ENCODE measurements around the gene GAB1.

DNA sequence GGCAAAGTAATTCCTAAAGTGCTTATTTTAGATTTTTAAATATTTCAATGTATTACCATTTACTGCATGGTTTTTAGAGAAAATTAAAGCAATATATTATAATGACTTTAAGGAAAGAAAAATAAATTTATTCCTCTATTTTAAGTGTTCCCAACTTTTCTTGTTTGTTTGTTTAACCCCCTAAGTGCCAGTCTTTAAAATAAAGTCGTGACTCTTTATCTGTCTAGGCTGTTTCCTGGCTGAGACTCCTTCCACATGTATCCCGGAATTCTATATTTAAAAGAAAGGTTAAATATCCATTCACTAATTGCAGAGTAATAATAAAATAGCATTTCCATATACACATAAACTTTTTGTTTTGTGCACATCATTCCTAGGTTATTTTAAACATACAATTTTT lies 71.2 kb downstream of the GAB1 start:
- TF ChIP-seq POLR2AphosphoS5 (IDR thresholded peaks at IDR 0.05): no peak
- TF ChIP-seq, protein P1, sequence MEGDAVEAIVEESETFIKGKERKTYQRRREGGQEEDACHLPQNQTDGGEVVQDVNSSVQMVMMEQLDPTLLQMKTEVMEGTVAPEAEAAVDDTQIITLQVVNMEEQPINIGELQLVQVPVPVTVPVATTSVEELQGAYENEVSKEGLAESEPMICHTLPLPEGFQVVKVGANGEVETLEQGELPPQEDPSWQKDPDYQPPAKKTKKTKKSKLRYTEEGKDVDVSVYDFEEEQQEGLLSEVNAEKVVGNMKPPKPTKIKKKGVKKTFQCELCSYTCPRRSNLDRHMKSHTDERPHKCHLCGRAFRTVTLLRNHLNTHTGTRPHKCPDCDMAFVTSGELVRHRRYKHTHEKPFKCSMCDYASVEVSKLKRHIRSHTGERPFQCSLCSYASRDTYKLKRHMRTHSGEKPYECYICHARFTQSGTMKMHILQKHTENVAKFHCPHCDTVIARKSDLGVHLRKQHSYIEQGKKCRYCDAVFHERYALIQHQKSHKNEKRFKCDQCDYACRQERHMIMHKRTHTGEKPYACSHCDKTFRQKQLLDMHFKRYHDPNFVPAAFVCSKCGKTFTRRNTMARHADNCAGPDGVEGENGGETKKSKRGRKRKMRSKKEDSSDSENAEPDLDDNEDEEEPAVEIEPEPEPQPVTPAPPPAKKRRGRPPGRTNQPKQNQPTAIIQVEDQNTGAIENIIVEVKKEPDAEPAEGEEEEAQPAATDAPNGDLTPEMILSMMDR (IDR thresholded peaks at IDR 0.05): no peak
- TF ChIP-seq POLR2A (IDR thresholded peaks at IDR 0.05): no peak
